ENCODE measurements around the gene ZNF48.

Gene ZNF48

DNA sequence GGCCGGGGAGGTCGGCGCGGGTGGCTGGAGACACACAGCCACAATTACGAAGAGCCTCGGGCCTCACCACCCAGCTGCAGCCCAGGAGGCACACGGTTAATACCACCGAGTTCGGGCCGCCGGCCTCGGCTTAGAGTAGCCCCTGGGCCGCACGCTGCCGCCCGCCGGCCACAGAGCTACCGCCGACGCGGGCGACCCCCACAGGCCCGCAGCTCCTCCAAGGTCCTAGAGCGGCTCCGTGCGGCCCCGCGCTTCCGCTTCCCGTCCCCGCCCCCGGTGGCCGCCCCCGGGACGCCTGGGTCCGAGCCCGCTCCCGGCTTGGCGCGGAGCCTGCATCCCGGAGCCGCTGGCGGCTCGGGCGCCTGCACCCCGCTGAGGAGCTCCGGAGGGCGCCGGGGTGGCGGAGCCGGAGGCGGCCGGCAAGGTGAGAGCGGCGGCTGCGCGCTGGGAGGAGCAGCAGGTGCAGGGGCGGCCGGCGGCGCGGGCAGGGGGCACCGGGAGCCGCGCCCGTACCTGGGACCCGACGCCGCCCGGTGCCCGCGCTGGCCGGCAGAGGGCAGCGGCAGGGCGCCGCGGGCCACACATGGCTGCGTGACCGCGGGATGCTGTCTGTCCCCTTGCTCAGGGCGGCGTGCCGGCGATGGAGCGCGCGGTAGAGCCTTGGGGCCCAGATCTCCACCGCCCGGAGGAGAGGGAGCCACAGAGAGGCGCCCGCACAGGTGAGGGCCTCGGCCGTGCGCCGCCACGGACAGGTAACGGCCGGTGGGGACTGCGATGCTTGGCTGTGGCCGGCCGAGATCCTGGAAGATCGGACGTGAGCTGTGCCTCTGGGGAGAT is at the start of gene ZNF48:
Gene ZNF48, plus strand, starts transcription at position 266 of the 837 bp plus-strand sequence. Its CDS starts 375 bp downstream, at position 641.
- DNase-seq, result peak; percentile 38 to 61

- no peak for DNase-seq
Measured at GRCh38 chr16:30346286-30346685, 48.9 kb upstream of the ZNF48 start.

GRCh38 chr16:30348113-30348512 is 47.1 kb upstream of the ZNF48 start:
- no peak for DNase-seq

DNA sequence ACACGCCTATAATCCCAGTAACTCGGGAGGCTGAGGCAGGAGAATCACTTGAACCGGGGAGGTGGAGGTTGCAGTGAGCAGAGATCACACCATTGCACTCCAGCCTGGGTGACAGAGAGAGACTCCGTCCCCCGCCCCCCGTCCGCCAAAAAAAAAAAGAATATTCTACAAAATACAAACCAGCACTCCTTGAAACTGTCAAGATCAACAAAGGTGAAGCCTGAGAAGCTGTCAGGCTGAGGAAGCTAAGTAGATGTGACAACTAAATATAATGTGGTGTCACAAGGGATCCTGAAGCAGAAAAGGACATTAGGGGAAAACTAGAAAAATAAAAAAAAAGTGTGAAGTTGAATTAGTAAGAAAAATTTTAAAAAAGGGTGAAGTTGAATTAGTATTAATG is 46.3 kb upstream of the ZNF48 start:
- DNase-seq, result no peak

DNA sequence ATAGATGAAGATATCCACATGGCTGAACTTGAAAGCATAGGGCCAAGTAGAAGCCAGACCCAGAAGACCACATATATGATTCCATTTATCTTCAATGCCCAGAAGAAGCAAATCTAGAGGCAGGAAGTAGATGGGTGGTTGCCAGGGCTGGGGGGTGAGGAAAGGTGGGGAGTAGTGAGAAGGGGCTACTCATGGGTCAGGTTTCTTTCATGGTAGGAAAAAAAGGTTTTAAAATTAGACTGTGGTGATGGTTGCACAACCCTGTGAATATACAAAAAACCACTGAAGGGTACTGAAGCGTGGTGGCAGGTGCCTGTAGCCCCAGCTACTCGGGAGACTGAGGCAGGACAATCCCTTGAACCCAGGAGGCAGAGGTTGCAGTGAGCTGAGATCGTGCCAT is 45.5 kb upstream of the ZNF48 start:
- no peak for DNase-seq

GRCh38 chr16:30350134-30350871 is 44.9 kb upstream of the ZNF48 start:
- DNase-seq, result no peak

DNA sequence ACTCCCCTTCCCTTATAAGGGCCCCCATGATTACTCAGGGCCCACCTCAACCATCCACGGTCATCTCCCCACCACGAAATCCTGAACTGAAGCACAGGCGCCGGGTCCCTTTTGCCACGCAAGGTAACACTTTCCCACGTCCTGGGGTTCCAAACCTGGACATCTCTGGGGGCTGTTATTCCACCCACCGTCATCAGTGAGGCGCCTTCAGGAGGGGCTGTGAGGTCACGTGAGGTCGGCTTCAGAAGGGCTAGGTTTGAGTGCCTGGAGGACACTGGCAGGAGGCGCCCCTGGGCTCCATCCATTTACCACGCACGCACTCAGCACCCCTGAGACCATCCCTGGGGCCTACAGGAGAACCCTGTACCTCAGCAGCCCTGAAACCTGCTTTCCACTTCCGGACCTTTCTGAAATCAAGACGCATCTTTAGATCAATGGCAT is 44.2 kb upstream of the ZNF48 start:
- DNase-seq, result no peak

- DNase-seq, result no peak
Measured at GRCh38 chr16:30351586-30352419, 43.4 kb upstream of the ZNF48 start.

- no peak for DNase-seq
Measured at GRCh38 chr16:30352488-30353401, 42.5 kb upstream of the ZNF48 start.

DNA sequence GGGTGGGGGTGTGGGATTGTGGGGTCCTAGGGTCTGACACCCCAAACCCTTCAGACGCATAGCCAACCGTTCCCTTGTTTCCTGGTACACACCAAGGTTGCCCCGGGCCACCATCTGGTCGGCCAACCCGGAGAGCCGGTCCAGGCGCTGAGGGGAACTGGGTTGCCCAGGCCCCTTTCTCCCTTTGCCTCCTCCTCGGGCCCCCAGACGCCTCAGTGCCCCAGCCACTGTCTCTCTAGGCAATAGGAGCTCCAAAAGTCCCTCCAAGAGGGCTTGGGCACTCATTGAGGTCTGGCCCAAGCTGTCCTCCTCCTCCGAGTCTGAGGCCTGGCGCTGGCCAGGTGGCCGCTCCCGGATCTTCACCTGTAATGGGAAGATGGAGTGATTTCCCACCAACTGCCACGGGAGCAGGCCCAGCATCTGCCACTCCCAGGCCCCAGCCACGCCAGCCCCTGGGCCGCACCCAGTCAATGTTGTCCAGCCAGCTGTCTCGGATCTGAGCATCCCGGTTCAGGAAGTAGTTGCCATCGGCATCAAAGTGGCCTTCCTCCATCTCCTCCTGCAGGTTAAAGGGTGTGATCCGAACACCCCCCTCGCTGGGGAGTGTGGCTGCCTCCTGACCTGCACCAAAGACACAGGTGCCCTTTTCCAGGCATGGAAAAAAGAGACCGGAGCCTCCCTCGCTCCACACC is 41.6 kb upstream of the ZNF48 start:
- DNase-seq, result no peak

DNA sequence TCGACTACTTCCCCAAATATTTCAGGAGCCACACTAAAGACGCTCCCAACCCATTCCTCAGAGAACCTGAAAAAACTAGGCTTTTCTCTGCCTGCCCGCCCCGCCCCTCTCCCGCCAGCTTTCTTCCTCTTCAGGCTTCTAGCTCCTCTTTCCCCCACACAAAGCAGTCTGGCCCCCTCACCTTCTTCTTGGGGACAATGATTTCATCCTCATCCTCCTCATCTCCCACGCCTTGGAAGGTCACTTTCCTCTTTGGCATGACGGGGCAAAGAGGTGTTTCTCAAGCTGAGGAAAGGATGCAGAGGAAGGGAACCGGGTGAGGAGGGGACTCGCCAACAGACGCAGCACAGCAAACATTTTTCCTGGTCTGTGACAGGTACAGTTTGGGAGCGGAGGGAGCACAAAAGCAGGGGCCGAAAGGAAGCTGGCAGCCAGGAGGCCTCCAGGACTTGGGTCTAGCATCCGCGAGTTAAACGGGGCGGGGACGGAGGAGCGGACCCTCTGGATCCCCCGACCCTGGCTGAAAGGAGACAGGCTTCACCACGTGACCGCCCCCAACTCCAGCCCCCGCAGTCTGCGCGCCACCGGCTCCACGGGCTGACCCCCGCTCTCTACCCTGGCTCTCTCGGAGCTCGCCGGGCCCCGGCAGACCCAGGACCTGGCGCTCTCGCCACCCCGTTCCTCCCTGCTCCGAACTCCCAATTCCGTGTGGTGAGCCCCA is 40.6 kb upstream of the ZNF48 start:
- DNase-seq, result no peak

DNA sequence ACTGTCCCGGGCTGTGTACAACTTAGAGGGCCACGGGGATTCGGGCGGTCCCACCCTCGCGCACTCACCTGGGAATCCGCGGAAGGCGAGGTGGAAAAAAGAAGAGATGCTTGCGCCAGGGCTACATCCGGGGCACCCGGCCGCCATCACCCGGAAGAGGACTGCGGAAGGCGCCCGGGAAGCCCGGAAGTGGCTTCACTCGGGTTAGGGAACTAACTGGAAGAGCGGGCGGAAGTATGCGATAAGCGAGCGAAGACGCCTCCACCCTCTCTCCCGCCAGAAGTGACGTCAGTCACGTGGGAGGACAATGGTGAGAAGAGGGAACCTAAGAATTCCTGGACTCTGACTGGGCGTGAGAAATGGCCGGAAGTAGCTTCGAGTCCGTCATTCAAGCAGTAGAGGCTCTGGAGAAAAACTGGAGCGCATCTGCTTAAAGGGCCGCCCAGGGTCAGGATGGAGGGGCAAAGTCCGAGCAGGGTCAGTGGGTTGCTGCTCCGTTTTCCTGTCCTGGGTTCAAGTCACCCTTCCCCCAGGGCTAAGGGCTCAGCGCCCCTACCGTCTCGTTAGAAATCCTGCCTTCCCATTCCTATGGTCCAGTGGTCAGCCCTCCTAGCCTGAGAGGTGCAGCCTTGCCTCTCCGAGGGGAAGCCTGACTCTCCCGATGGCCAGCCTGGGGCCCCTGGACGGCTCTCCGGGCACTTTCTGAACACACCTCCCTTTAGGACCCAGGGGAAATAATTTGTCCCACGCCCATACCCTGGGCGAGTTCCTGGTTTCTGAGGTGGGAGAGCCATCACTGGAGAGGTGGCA is 39.9 kb upstream of the ZNF48 start, which contains the start of gene CD2BP2:
Gene CD2BP2, minus strand, starts transcription at position 165 of the 810 bp plus-strand sequence. CDS start 627 bp downstream, outside the sequence.
- DNase-seq, result peak; percentile 74 to 86

DNA sequence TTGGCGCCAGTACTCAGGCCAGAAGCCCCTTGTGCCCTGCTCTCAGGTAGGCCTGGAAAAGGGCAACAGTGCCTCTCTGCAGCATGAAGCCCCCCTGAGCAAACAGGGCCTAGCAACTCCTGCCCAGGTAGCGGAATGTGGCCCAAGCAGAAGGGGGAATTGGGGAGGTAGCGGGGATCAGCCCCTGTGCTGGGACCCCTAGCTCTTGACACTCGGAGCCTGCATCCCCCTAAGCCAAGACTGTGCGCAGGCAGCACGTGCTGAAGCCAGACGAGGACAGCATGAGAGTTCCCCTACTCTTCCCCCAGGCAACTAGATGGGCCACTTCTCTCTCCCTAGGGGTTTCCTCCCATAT is 39.3 kb upstream of the ZNF48 start:
- DNase-seq, result no peak

GRCh38 chr16:30356401-30357084 is 38.7 kb upstream of the ZNF48 start:
- no peak for DNase-seq

GRCh38 chr16:30357085-30357714 is 38.0 kb upstream of the ZNF48 start:
- no peak for DNase-seq

- DNase-seq, result no peak
Measured at GRCh38 chr16:30357715-30358576, 37.3 kb upstream of the ZNF48 start.

- no peak for DNase-seq
Measured at GRCh38 chr16:30358577-30358936, 36.7 kb upstream of the ZNF48 start.
